GM12878 (cell line): ENCODE measurements around the gene SLC26A11. TPM values are rescaled to one million over a fixed set of nuclear protein-coding genes. Genes with fewer than 3 reads are reported as not detected.
A peak's percentile ranks its signal among the peaks of the same experiment; 100 is the strongest.

Experiments
- ATAC-seq: fragments of 200-7000 bp; cut with Tn5 transposase; 3 replicates; pipeline ENCODE4 v1.9.1; 2020; ENCODE audit warnings: mild to moderate bottlenecking, moderate library complexity
- BruUV-seq: library from RNA; stranded (reverse); fragments of 400-500 nt; replicated peaks from 2 replicates; lab custom pipeline; 2021; lab: Mats Ljungman, UMichigan
- CTCF ChIA-PET: fragments of 300-600 bp; sonication (Branson Sonifier 250); formaldehyde crosslinking; extraction: SDS; loops from one replicate; lab custom pipeline; 2021; ENCODE audit warnings: inconsistent platforms; lab: Yijun Ruan, JAX
- POLR2A ChIA-PET: fragments of 350-600 bp; formaldehyde crosslinking; extraction: SDS; loops from one replicate; lab custom pipeline; 2021; ENCODE audit warnings: inconsistent platforms; lab: Charles Lee
- RAD21 ChIA-PET: fragments of 300-600 bp; sonication (Branson Sonifier 250); formaldehyde crosslinking; loops from one replicate; lab custom pipeline; 2023; ENCODE audit warnings: antibody characterized with exemption; ENCODE audit not compliant: unreplicated experiment; lab: Charles Lee
- SMC1A ChIA-PET: fragments of 300-600 bp; sonication (Branson Sonifier 250); formaldehyde crosslinking; loops from one replicate; lab custom pipeline; 2023; ENCODE audit not compliant: unreplicated experiment, uncharacterized antibody; lab: Charles Lee
- DNase-seq: peaks from one replicate; pipeline ENCODE4 v3.0.0-alpha.2; 2011; ENCODE audit warnings: low read depth, low spot score
- FAIRE-seq: peaks from 3 replicates; lab custom pipeline; 2011; peaks lifted over from hg19 to GRCh38; lab: Jason Lieb, UNC
- H2AFZ ChIP-seq: 2 replicates; pipeline ENCODE4 v1.6.0; 2011; ENCODE audit warnings: low read depth, low read length, control low read depth; ENCODE audit not compliant: control insufficient read depth
- H3K27ac ChIP-seq: 2 replicates; pipeline ENCODE4 v1.5.1; 2011; ENCODE audit warnings: control low read depth; ENCODE audit not compliant: control insufficient read depth, insufficient read depth
- H3K27me3 ChIP-seq, 2 experiments: replicated peaks in 1 of 2; 2 replicates each; pipeline versions ENCODE4 v1.6.0 to v1.6.1; 2011; ENCODE audit warnings: low read length in 1 of 2; ENCODE audit not compliant: control insufficient read depth in 2 of 2, insufficient read depth in 2 of 2
- H3K36me3 ChIP-seq, 2 experiments: 2 replicates each; pipeline ENCODE4 v1.5.1; 2011; ENCODE audit warnings: low read length in 1 of 2; ENCODE audit not compliant: control insufficient read depth in 2 of 2, insufficient read depth in 2 of 2
- H3K4me1 ChIP-seq: 2 replicates; pipeline ENCODE4 v1.6.1; 2011; ENCODE audit warnings: mild to moderate bottlenecking, low read length, moderate library complexity, mixed read lengths; ENCODE audit not compliant: control insufficient read depth, insufficient read depth
- H3K4me2 ChIP-seq: 2 replicates; pipeline ENCODE4 v1.6.0; 2011; ENCODE audit warnings: control low read depth; ENCODE audit not compliant: control insufficient read depth, insufficient read depth
- H3K4me3 ChIP-seq: fragments of 200-600 bp; sonication (generic); 2 replicates; pipeline ENCODE4 v1.5.1; 2016
- H3K79me2 ChIP-seq: 2 replicates; pipeline ENCODE4 v1.6.0; 2011; ENCODE audit warnings: low read length; ENCODE audit not compliant: control insufficient read depth, insufficient read depth
- H3K9ac ChIP-seq: 2 replicates; pipeline ENCODE4 v1.8.0; 2011; ENCODE audit warnings: low read length, control low read depth, mixed read lengths; ENCODE audit not compliant: control insufficient read depth, insufficient read depth
- H3K9me3 ChIP-seq: replicated peaks from 3 replicates; pipeline ENCODE4 v1.5.1; 2011; ENCODE audit warnings: mild to moderate bottlenecking, low read length; ENCODE audit not compliant: control insufficient read depth, insufficient read depth
- H4K20me1 ChIP-seq: 2 replicates; pipeline ENCODE4 v1.6.0; 2011; ENCODE audit not compliant: control insufficient read depth, insufficient read depth
- CEBPB ChIP-seq, 2 experiments: fragments of 150-350 bp in 1 of 2; IDR thresholded peaks; 2 replicates each; pipeline ENCODE4 v1.6.1; 2012 to 2014; ENCODE audit warnings: low read depth in 2 of 2, low read length in 2 of 2, borderline replicate concordance in 1 of 2, inconsistent platforms in 1 of 2
- MEF2A ChIP-seq: IDR thresholded peaks from 2 replicates; pipeline ENCODE4 v1.6.1; 2011; ENCODE audit warnings: low read depth, mild to moderate bottlenecking, low read length, moderate library complexity; ENCODE audit not compliant: insufficient read depth
- MYC ChIP-seq: IDR thresholded peaks from 2 replicates; pipeline ENCODE4 v1.6.1; 2011; ENCODE audit warnings: mild to moderate bottlenecking, low read length, moderate library complexity, inconsistent platforms; ENCODE audit not compliant: insufficient read depth, insufficient replicate concordance, insufficient read length, severe bottlenecking
- POLR2A ChIP-seq: IDR thresholded peaks from 2 replicates; pipeline ENCODE4 v1.6.1; 2011; ENCODE audit warnings: low read depth, mild to moderate bottlenecking, low read length
- RAD51 ChIP-seq: fragments of 450-650 bp; IDR thresholded peaks from 2 replicates; pipeline ENCODE4 v1.6.1; 2016; ENCODE audit warnings: moderate library complexity, mild to moderate bottlenecking, inconsistent platforms
- ZBTB11 ChIP-seq: fragments of 450-650 bp; formaldehyde crosslinking; IDR thresholded peaks from 2 replicates; pipeline ENCODE4 v1.5.0; 2022; ENCODE audit warnings: mild to moderate bottlenecking, missing genetic modification characterization
- WGBS: methylation state at CpG from one replicate; pipeline ENCODE4 v1.1.6; 2016; ENCODE audit warnings: low lambda C conversion rate; ENCODE audit not compliant: insufficient replicate concordance, insufficient coverage; ENCODE audit errors: missing lambda C conversion rate; 5-methylcytosine and 5-hydroxymethylcytosine counted together
- in situ Hi-C: fragments of 300-500 bp; cut with MboI; formaldehyde crosslinking; loops from 9 replicates; pipeline ENCODE4 v1.14.3; 2018; ENCODE audit warnings: mixed read lengths
- intact Hi-C: fragments of 100-400 bp; cut with micrococcal nuclease; formaldehyde crosslinking; loops from one replicate; pipeline ENCODE4 v1.14.2; 2022; ENCODE audit not compliant: unreplicated experiment
- polyA plus RNA-seq, 11 experiments: library from polyadenylated mRNA; depleted of rRNA in 4 of 11; unstranded in 6 of 11; stranded (reverse) in 5 of 11; fragments of >200 nt; fragmentation: Nextera tagmentation in 4 of 11; fragmentation: Illumina TruSeq in 1 of 11; extraction: Ambion mirVana in 4 of 11; extraction: Trizol in 1 of 11; gene quantifications; 1 replicate in 1 of 11; 2 replicates in 10 of 11; pipeline versions ENCODE4 v1.2.1 to v1.2.3, GENCODE V29; 2011 to 2016; ENCODE audit warnings: inconsistent platforms in 2 of 11, missing spikeins in 2 of 11, low read depth in 1 of 11
- total RNA-seq, 4 experiments: library from RNA; depleted of rRNA in 3 of 4; stranded (reverse); fragments of >200 nt in 3 of 4; fragmentation: Illumina TruSeq in 1 of 4; extraction: Trizol in 1 of 4; gene quantifications; 2 replicates each; pipeline versions ENCODE4 v1.2.1 to v1.2.3, GENCODE V29; 2013 to 2021

Gene SLC26A11
- total and polyA plus RNA-seq, 10 of the 15 experiments (the other 5 are each of a cell fraction or from before 2014, with no cell fraction given) = 0.05 to 4.1 (median 1.2) TPM; not detected in 1

DNA sequence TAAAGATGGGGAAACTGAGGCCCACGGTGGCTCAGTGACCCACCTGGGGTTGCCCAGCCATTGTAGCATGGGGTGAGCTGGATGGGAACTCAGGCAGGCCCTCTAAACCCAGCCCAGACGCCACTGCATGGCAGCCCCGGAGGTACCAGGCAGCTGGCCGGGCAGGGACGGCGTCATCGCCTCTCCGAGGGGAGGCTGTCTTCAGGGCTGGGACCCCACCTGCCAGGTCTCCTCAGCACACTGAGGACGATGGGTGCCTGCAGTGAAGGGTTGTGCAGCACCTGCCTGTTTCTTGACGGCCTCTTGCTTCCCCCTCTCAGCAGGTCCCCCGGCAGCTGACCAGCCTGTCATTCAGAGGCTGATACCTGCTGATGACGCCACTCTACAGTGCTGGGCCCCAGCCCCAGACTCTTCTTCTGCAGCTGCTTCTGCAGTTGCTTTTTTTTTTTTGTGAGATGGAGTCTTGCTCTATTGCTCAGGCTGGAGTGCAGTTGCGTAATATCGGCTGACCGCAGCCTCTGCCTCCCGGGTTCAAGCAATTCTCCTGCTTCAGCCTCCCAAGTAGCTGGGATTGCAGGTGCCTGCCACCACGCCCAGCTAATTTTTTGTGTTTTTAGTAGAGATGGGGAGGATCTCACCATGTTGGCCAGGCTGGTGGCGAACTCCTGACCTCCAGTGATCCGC lies 65.2 kb downstream of the SLC26A11 start:
- H3K36me3 ChIP-seq = peaks cover 9 to 39% of the 10 kb centered on the region in 2 experiments; a peak in 3 of 4 replicates
- intact Hi-C loops (no loop called here), in situ Hi-C loops (no loop called here)
- 0 out of 2 replicates have a peak, but pooled peaks cover 2% of the 10 kb centered on the region for H4K20me1 ChIP-seq
- H3K4me1 ChIP-seq = no peaks in the 10 kb centered on the region
- DNase-seq = no peak
- ChIA-PET SMC1A (no interaction called here), RAD21 (interaction anchor here (1.0 kb wide), 1 partner anchor 20 kb away, joined by 4 read pairs; no protein-coding TSS in a partner anchor), POLR2A (interaction anchor here (0.6 kb wide), 1 partner anchor 12 kb away, joined by 3 read pairs; no protein-coding TSS in a partner anchor), CTCF (no interaction called here)
- H3K9me3 ChIP-seq = no peaks in the 10 kb centered on the region
- TF ChIP-seq MEF2A (no peak), POLR2A (peak; percentile 53)
- H3K27ac ChIP-seq = no peak overlapping the region
- no peak for FAIRE-seq
- H3K9ac ChIP-seq = no peak overlapping the region
- no peak for ATAC-seq
- H2AFZ ChIP-seq = no peak overlapping the region
- no TSS peak for BruUV-seq
- no peak overlapping the region for H3K4me3 ChIP-seq
- H3K4me2 ChIP-seq = no peak overlapping the region
- no peaks in the 10 kb centered on the region; the same call in none of the 2 replicates for H3K79me2 ChIP-seq
- WGBS = 96% methylated on average over 19 of the region's 19 CpGs
- H3K27me3 ChIP-seq = no peaks in the 10 kb centered on the region

GRCh38 chr17:80286638-80286960 lies 66.4 kb downstream of the SLC26A11 start:
- no peak overlapping the region for H3K27ac ChIP-seq
- POLR2A ChIA-PET = no interaction called here
- no peak for FAIRE-seq
- 0 out of 2 replicates have a peak, but pooled peaks cover 2% of the 10 kb centered on the region for H4K20me1 ChIP-seq
- intact Hi-C loops (no loop called here), in situ Hi-C loops (no loop called here)
- no peak overlapping the region for H3K4me3 ChIP-seq
- no peaks in the 10 kb centered on the region for H3K4me1 ChIP-seq
- SMC1A ChIA-PET = no interaction called here
- no peak for ATAC-seq
- H3K4me2 ChIP-seq = no peak overlapping the region
- no peak overlapping the region for H2AFZ ChIP-seq
- no peak for DNase-seq
- 77% methylated on average over 5 of the region's 5 CpGs for WGBS
- peaks cover 9 to 38% of the 10 kb centered on the region in 2 experiments; a peak in 3 of 4 replicates for H3K36me3 ChIP-seq
- CTCF ChIA-PET = interaction anchor here (0.5 kb wide), 1 partner anchor 431 kb away, joined by 3 read pairs; no protein-coding TSS in a partner anchor
- RAD21 ChIA-PET = no interaction called here
- TF ChIP-seq CEBPB (IDR thresholded peaks at IDR 0.05; ENCODE audit: borderline replicate concordance in 1 of 2, low read depth in 2 of 2, low read length in 2 of 2) (no peak), ZBTB11 (CRISPR knock-in tag) (no peak), POLR2A (0 out of 2 replicates have a peak, but pooled peaks have one; percentile 28), MYC (no peak), RAD51 (no peak)
- no peaks in the 10 kb centered on the region for H3K9me3 ChIP-seq
- H3K9ac ChIP-seq = no peak overlapping the region
- no peaks in the 10 kb centered on the region; the same call in none of the 2 replicates for H3K79me2 ChIP-seq
- no peaks in the 10 kb centered on the region for H3K27me3 ChIP-seq
- BruUV-seq = no TSS peak
